C4-2B (cell line): ENCODE measurements around the gene GRPEL2.

Experiments
- H3K27ac ChIP-seq: fragments of 450-650 bp; 2 replicates; pipeline ENCODE4 v1.5.1; 2017
- ZFX ChIP-seq: fragments of 450-650 bp; IDR thresholded peaks from 2 replicates; pipeline ENCODE4 v1.6.1; 2017
- TF ChIP-seq, protein P1 (sequence below): fragments of 450-650 bp; conservative IDR thresholded peaks from 2 replicates; pipeline ENCODE4 v1.5.1; 2017; ENCODE audit warnings: mild to moderate bottlenecking

GRPEL2 gene

DNA sequence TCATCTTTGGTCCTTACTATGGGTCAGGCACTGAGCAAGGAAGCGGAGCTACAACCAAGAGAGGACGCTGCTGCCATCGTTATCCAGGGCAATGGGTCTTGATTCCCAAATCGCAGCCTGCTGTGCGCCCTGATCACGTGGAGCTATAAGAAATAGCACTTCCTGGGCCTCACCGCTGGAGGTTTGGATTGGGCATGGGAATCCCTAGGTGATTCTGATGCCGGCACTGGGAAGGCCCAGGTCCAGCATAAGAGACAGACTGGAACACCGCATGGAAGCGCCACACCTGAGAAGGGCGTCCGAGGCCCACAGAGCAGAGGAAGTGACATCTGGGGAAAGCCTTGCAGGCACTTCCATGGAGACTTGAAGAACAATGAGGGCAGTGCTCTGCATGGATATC, 30.8 kb downstream of the GRPEL2 start:
- no peak overlapping the region for H3K27ac ChIP-seq
- TF ChIP-seq, protein P1, sequence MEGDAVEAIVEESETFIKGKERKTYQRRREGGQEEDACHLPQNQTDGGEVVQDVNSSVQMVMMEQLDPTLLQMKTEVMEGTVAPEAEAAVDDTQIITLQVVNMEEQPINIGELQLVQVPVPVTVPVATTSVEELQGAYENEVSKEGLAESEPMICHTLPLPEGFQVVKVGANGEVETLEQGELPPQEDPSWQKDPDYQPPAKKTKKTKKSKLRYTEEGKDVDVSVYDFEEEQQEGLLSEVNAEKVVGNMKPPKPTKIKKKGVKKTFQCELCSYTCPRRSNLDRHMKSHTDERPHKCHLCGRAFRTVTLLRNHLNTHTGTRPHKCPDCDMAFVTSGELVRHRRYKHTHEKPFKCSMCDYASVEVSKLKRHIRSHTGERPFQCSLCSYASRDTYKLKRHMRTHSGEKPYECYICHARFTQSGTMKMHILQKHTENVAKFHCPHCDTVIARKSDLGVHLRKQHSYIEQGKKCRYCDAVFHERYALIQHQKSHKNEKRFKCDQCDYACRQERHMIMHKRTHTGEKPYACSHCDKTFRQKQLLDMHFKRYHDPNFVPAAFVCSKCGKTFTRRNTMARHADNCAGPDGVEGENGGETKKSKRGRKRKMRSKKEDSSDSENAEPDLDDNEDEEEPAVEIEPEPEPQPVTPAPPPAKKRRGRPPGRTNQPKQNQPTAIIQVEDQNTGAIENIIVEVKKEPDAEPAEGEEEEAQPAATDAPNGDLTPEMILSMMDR, result no peak
- TF ChIP-seq ZFX, result no peak

DNA sequence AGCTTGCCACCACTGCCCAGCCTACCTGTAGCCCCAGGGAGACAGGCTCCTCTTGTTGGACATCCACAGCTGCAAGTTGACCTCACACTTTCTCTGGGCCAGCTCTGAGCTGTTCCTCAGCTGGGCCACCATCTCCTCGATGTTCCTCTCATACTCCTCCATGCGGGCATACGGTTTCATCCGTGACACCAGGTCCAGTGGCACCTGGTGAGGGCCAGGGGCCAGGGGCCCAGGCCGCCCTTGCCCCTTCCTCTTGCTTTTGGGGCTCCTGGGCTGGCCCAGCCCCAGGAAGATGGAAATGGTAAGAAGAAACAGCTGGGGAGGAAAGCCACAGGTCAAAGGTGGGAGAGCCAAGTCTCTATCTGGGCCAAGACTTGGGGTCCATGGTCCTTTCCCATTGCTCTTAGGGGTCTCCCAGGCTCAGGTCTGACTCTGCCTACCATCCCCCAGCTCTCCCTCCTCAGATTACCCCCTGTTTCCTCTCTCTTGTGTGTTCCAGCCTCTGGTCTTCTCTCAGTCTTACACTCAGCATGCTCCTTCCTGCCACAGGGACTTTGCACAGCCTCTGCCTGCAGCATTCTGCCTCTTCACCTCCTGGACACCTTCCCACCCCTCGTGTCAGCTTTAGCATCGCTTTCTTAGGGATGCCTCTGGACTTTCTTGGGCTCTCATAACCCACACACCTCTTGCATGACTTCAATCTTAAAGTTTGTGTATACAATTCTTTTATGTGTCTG, 31.6 kb downstream of the GRPEL2 start:
- TF ChIP-seq ZFX, result no peak
- TF ChIP-seq, protein P1, result no peak
- H3K27ac ChIP-seq, result no peak overlapping the region

DNA sequence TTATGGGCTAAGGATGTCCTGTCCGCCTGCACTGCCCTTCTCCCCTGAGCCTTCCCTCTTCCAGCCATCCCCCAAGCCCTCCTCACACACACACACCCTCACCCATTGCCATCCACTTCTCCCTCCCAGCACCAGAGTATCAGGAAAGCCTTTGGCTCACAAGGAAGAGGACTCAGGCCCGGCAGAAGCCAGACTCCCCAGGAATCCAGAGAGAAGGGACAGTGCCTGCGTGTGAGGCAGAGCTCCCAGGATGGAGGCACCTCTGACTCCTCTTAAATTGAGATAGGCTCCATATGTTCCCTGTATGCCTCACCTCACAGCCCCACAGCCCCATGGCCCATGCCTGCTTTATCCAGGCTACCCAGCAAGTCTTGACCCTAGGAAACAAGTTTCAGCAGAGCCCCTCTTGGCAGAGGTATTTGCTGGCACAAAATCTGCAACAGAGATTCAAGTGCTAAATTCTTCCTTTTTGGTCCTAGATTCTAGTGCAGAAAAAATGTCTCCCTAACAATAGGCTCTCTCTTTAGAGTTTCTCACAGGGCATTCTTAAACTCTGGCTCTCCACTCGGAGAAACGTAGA, 33.0 kb downstream of the GRPEL2 start:
- no peak overlapping the region for H3K27ac ChIP-seq
- TF ChIP-seq ZFX, result no peak
- TF ChIP-seq, protein P1, result no peak

DNA sequence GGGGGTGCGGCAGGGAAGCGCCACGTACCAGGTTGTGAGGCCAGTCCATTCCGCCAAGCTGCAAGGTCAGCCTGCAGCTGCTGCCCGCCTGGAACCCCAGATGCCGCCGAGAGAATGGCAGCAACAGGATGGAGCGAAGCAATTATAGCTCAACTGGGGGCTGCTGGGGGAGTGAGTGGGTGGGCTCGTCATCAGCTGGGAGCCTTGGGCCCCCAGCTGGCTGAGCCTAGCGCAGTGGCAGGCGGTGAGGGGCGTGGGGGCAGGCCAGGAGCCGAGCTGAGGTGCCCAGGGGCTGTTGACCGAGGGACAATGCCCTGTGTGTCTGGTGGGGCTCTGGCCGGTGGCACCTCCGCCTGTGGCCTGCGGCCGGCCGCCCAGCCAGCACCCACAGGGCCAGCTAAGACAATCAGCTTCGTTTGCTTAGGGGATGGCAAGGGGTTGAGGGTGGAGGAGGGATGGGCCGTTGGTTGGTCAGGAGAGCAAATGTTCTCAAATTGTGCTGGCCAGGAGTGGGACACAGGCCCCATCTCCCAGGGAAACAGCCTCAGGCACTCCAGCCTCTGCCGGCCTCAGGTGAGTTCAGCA, 34.0 kb downstream of the GRPEL2 start, which contains the start of gene IL17B:
Gene IL17B (minus strand): TSS at position 116 of the 585 bp plus-strand sequence. CDS start 67 bp downstream, at position 49.
- H3K27ac ChIP-seq, result no peak within 1 kb of the TSS
- no peak for TF ChIP-seq ZFX
- TF ChIP-seq, protein P1, result no peak

DNA sequence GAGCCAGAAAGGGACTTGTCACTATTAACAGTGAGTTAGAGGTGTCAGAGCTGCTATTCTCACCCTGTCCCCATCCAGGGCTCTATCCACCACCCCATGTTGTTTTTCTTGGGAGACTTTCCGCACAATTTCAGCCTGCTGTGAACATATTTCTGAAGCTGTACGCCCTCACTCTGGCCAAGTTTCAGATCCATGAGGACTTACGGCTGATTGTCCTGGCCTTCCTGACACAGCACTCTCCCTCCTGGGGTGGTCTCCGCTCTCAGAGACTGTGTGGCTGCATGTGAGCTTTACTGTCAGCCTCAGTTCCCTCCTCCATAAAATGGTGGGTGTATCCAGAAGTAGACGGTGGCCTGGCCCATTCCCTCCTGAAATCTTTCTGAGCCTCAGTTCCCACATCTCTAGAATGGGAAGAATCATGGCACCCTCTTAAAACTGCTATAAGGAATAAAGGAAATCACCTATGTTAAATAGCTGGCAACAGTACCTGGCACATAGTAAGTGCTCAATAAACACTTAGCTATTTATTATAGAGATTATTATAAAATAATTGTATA, 34.6 kb downstream of the GRPEL2 start:
- TF ChIP-seq, protein P1, result no peak
- TF ChIP-seq ZFX, result no peak
- no peak overlapping the region for H3K27ac ChIP-seq

DNA sequence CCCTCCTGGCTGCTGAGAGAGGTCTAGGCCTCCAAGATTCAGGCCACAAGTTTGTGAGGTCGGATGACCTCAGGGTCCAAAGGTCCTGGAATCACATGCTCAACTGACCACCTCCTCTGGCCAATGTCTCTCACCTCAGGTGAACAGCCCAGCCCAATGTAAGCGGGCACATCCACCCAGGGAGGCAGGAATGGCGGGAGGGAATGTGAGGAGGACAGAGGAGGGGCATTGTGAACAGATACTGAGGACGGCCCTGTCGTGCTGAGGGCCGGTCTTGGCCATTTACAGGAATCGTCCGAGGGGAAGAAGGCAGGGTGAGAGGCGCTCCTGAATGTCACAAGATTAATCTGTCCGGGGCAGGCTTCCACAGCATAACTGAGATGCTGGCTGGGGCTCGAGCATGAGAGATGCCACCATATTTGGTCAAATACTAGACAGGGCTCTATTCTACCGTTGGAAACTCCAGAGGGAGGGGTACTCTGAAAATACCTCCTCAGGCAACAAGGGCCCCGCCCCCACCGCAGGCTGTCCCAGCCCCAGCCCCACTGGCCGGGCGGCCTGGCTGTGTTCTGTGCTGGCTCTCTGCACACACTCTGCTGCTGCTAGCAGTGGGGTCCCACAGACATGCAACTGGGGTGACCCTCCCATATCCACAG, 35.3 kb downstream of the GRPEL2 start:
- H3K27ac ChIP-seq, result no peak overlapping the region

More for the DNA sequence above, 35.3 kb downstream of the GRPEL2 start:
- TF ChIP-seq ZFX, result no peak
- TF ChIP-seq, protein P1, result no peak
